ENCODE results near the gene TEDC1. TPM values are rescaled to one million over a fixed set of nuclear protein-coding genes. Genes with fewer than 3 reads are reported as not detected.

Gene TEDC1, protein sequence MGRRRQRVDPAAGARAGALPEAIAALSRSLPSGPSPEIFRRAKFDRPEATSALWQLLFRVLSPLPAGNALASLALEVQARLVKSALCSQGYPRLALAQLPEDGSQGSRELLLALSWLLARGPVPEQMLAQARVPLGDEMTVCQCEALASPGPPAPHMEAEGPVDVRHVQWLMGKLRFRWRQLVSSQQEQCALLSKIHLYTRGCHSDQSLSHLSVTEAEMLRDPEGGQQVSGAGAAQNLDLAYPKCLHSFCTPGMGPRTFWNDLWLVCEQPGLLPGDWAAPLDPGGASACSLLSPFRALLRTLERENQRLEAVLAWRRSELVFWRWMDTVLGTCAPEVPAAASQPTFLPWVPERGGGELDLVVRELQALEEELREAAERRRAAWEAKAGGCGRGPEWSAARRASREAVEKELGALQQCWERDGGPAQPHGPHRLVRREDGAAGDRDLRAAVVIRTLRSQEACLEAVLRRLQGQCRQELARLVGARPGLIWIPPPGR
- total RNA-seq, result 16.3 and 19.2 TPM in 2 replicates

GRCh38 chr14:105490572-105491365, at the start of gene TEDC1:
TSS of gene TEDC1 (plus strand) at chr14:105491246. CDS start at chr14:105491376, 130 bp downstream.

GRCh38 chr14:105474483-105475268, 16.4 kb upstream of the TEDC1 start, which contains the start of gene CRIP2:
TSS of gene CRIP2 (plus strand) at chr14:105474821. CDS start at chr14:105474863, 42 bp downstream.

GRCh38 chr14:105486163-105486973, 4.7 kb upstream of the TEDC1 start, which contains the start of gene CRIP1:
TSS of gene CRIP1 (plus strand) at chr14:105486886. CDS start at chr14:105487260, 374 bp downstream.

DNA sequence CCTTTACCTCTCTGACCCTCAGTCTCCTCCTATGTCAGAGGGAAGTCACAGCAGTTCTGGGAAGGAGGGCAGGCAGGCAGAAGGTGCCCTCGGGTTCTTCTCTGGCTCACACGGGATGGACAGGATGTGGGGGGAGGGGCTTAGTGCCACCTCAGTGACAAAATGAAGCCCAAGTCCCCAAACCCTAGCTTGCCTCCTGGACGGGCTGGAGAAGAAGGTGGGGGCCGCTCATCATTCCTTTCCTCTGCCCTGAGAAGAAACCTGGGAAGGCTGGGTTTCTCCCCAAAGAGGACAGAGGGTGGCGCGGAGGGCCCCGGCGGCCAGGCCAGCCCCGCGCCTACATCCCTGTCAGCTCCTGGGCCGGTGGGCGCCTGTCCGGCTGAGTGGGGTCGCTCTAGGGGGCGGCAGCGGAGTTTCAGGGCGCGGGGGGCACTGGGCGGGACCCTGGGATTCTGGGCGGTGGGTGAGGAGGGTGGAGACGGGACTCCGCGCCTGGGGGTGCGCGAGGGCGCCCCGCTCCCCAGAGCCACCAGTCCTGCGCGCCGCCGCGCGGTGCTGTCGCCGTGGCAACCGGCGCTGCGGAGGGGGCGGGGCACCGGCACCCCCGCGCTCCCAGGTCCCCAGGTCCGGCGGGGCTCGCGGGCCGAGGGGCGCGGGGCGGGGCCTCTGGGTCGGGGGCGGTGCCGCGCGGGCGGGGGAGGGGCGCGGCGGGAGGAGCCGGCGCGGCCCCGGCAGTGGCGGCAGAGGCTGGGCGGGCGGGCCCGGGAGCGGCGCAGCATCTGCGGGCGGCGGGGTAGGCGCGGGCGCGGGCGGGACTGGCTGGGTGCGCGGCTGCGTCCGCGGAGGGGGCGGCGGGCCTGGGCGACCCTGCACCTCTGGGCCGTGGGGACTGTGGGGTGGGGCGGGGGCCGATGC, 35.1 kb downstream of the TEDC1 start, which contains the start of gene TMEM121:
TSS of gene TMEM121 (plus strand) at position 723 of the 915 bp plus-strand sequence. CDS start 2,252 bp downstream, outside the sequence.

Other genes with a start within 250 kb of the TEDC1 start
- 56.2 and 63.7 TPM in 2 replicates for gene BTBD6, start 242.7 kb upstream of the TEDC1 start, total RNA-seq
- 26.8 and 27.2 TPM in 2 replicates for gene BRF1, start 190.2 kb upstream of the TEDC1 start, total RNA-seq
- 40.3 and 40.5 TPM in 2 replicates for gene PACS2, start 176.5 kb upstream of the TEDC1 start, total RNA-seq
- under 0.01 TPM in 1 of 2 replicates, not detected in the other for gene TEX22, start 92.7 kb upstream of the TEDC1 start, total RNA-seq
- 39.2 and 47.0 TPM in 2 replicates for gene MTA1, start 71.4 kb upstream of the TEDC1 start, total RNA-seq
- gene CRIP2, start 16.4 kb upstream of the TEDC1 start, total RNA-seq, result 102 and 104 TPM in 2 replicates
- 1.7 and 3.3 TPM in 2 replicates for gene CRIP1, start 4.4 kb upstream of the TEDC1 start, total RNA-seq
- 9.1 and 11.4 TPM in 2 replicates for gene TMEM121, start 35.3 kb downstream of the TEDC1 start, total RNA-seq

Measured in bronchus fibroblast of lung (primary cell).